GM06990 (cell line): Measurements from ENCODE around the gene MUC5AC.
"Not testable (repeated sequence)": the region's sequence is repeated elsewhere in the genome, so short reads cannot be mapped to it uniquely, and the experiment has no call there.

ENCODE experiments used
- DNase-seq: peaks from one replicate; pipeline ENCODE4 v3.0.0-alpha.2; 2011; ENCODE audit not compliant: insufficient read length; ENCODE audit errors: extremely low read depth
- H3K27me3 ChIP-seq: replicated peaks from 2 replicates; pipeline ENCODE4 v1.6.0; 2011; ENCODE audit warnings: low read length; ENCODE audit not compliant: control insufficient read depth, insufficient read depth
- H3K36me3 ChIP-seq: 2 replicates; pipeline ENCODE4 v1.5.1; 2011; ENCODE audit warnings: low read length; ENCODE audit not compliant: control insufficient read depth, insufficient read depth
- H3K4me3 ChIP-seq: replicated peaks from 2 replicates; pipeline ENCODE4 v1.5.1; 2011; ENCODE audit warnings: low read depth, mild to moderate bottlenecking, control low read depth, low read length
- TF ChIP-seq, protein P1 (sequence below): IDR thresholded peaks from 2 replicates; pipeline ENCODE4 v1.5.1; 2011; ENCODE audit warnings: low read length, control low read depth, mild to moderate bottlenecking, inconsistent platforms; ENCODE audit not compliant: insufficient read depth, poor library complexity, severe bottlenecking

Gene MUC5AC

DNA sequence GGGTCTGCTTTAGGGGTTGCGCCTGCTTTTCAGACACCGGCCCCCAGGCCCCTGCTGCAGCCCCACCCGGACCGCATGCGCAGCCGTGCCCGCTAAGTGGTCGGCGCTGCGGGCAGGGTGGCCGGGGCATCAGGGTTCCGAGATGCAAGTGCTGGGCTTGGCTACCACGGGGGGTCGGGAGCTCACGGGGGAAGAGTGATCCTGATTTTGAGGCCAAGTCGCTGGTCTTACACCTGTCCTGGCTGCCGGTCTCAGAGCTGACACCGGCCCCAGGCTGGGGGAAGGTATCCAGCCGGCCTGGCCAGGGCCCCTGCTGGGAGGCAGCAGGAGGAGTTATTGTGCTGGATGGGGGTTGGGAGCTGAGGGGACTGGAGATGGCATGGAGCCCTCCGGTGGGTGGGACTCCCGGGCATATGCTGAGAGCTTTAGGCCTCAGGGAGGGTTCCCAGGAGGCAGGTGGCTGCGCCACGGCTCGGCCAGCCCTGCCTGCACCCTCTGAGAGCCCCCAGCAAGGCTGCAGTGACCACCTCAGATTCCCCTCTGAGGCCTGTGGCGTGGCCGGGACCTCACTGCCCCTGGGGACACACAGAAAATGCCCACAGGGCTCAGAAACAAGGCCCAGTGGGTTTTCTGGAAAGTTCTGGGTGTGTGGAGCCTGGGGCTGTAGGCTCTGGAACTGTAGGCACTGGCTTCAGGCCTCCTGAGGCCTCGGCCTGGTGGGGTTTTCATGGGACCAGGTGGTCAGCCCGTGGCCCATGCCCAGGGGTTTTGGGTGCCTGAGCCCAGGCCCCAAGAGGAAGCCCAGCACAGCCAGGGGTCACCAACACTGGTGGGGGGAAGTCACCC lies 4.4 kb upstream of the MUC5AC start:
- H3K36me3 ChIP-seq, result no peaks in the 10 kb centered on the region
- no peaks in the 10 kb centered on the region for H3K27me3 ChIP-seq
- no peak for DNase-seq
- TF ChIP-seq, protein P1, sequence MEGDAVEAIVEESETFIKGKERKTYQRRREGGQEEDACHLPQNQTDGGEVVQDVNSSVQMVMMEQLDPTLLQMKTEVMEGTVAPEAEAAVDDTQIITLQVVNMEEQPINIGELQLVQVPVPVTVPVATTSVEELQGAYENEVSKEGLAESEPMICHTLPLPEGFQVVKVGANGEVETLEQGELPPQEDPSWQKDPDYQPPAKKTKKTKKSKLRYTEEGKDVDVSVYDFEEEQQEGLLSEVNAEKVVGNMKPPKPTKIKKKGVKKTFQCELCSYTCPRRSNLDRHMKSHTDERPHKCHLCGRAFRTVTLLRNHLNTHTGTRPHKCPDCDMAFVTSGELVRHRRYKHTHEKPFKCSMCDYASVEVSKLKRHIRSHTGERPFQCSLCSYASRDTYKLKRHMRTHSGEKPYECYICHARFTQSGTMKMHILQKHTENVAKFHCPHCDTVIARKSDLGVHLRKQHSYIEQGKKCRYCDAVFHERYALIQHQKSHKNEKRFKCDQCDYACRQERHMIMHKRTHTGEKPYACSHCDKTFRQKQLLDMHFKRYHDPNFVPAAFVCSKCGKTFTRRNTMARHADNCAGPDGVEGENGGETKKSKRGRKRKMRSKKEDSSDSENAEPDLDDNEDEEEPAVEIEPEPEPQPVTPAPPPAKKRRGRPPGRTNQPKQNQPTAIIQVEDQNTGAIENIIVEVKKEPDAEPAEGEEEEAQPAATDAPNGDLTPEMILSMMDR, result no peak
- no peak overlapping the region for H3K4me3 ChIP-seq

DNA sequence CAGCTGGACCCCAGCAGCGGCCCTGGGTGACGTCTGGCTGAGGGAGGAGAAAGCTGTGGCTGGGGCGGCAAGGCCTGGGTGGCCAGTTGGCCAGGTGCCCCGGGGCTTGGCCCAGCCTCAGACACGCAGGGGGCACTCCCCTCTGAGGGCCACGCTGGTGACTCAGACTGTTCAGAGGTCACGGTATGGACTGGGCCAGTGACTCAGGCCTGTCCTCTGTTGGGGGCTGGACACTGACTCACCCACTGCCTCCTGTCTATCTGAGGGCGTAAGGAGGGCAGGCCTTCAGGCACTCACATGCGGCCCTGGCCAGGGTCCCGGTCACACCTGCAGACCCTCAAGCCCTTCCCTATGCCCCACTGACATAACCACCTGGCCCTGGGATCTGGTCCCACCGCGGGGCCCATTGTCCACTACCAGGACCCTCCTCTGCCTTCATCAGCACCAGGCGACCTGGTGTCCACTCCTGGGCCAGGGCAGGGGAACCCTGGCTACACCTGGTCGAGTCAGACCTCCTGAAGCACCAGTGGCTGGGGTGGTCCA lies 3.7 kb upstream of the MUC5AC start:
- TF ChIP-seq, protein P1, result no peak
- no peak overlapping the region for H3K4me3 ChIP-seq
- no peaks in the 10 kb centered on the region for H3K27me3 ChIP-seq
- no peak for DNase-seq
- no peaks in the 10 kb centered on the region for H3K36me3 ChIP-seq

DNA sequence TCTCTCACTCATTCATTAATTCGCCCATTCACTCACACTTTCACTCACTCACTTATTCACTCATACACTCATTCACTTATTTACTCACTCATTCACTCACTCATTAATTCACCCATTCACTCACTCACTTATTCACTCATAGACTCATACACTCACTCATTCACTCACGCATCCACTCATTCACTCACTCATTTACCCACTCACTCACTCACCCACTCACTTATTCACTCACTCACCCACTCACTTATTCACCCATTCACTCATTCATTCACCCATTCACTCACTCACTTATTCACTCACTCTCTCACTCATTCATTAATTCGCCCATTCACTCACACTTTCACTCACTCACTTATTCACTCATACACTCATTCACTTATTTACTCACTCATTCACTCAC lies 3.1 kb upstream of the MUC5AC start:
- DNase-seq, H3K27me3 ChIP-seq, H3K36me3 ChIP-seq, H3K4me3 ChIP-seq: not testable (repeated sequence)

DNA sequence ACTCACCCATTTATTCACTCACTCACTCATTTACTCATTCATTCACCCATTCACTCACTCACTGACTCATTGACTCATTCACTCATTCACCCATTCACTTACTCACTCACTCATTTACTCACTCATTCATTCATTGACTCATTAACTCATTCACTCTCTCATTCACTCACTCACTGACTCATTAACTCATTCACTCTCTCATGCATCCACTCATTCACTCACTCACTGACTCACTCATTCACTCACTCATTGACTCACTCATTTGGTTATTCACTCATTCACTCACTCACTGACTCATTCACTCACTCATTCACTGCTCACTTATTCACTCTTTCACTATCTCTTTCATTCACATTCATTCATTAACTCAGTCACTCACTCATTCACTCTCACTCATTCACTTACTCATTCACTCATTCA lies 2.5 kb upstream of the MUC5AC start:
- no peaks in the 10 kb centered on the region for H3K27me3 ChIP-seq
- no peak for DNase-seq
- TF ChIP-seq, protein P1, result no peak

DNA sequence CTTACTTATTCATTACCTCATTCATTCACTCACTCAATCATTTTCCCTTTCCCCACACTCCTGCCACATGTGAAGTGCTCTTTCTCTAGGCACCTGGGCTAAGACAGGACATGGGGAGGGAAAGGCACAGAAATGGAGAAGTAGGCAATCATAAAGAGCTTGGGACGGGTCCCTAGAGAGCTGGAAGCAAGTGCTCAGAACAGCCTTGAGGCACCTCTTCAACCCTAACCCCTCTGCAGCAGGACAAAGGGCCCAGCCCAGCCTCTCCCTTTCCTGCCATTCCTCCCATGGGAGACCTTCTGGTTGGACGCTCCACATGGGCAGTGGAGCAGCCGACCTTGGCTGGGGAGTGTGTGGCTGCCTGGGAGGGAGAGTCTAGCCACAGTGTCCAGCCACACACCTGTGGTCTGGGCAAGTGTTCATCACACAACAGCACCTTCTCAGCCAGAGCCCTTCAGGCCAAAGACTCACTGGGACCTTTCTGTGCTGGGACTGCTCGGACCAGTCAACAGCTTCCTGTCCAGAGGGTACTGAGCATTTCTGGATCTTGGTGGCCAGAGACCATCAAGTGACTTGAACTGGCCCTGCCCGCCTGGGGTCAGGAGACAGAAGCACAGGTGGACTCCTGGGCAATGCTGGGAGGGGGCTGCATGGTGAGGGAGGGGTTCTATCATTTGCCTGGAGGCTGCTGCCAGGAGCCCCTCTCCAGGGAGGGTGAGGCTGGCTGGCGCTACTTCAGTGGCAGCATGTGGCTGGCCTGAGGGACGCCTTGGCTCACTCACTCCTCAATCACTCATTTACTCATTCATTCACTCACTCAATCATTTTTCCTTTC lies 1.0 kb upstream of the MUC5AC start:
- DNase-seq, result no peak
- H3K4me3 ChIP-seq, result no peak overlapping the region
- no peaks in the 10 kb centered on the region for H3K36me3 ChIP-seq
- H3K27me3 ChIP-seq, result no peaks in the 10 kb centered on the region
- TF ChIP-seq, protein P1, result no peak

More for the DNA sequence above, 2.5 kb upstream of the MUC5AC start:
- H3K36me3 ChIP-seq, result no peaks in the 10 kb centered on the region
- no peak overlapping the region for H3K4me3 ChIP-seq

DNA sequence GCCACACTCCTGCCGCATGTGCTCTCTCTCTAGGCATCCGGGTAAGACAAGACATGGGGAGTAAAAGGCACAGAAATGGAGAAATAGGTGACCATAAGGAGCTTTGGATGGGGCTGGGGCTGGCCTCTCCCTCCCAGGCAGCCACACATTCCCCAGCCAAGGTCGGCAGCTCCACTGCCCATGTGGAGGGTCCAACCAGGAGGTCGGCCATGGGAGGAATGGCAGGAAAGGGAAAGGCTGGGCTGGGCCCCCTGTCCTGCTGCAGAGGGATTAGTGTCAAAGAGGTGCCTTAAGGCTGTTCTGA lies 460 bp upstream of the MUC5AC start:
- Histone ChIP-seq H3K27me3 (no peaks in the 10 kb centered on the region), H3K36me3 (no peaks in the 10 kb centered on the region), H3K4me3 (no peak overlapping the region)
- DNase-seq, result no peak
- TF ChIP-seq, protein P1, result no peak
